ENCODE data around the gene OSBPL9.

The OSBPL9 gene

GRCh38 chr1:51616903-51617708 is at the start of gene OSBPL9 (continued):
- TF ChIP-seq SP3 (tag by site-specific recombination; IDR thresholded peaks at IDR 0.05) (peak; percentile 76), ZNF10 (tag by site-specific recombination; IDR thresholded peaks at IDR 0.05) (peak; percentile 37; the same call in 1 of the 2 replicates), ZNF2 (tag by site-specific recombination; IDR thresholded peaks at IDR 0.05) (0 out of 2 replicates have a peak, but pooled peaks have one; percentile 32), KLF7 (tag by site-specific recombination; IDR thresholded peaks at IDR 0.05; ENCODE audit: borderline replicate concordance) (peak; percentile 22; the same call in 1 of the 2 replicates), ZNF555 (tag by site-specific recombination; conservative IDR thresholded peaks at IDR 0.05) (no peak), ZBTB20 (tag by site-specific recombination; IDR thresholded peaks at IDR 0.05) (peak; percentile 76), ZNF280C (tag by site-specific recombination; IDR thresholded peaks at IDR 0.05) (no peak), ZNF335 (tag by site-specific recombination; conservative IDR thresholded peaks at IDR 0.05) (peak; percentile 94), ZNF600 (tag by site-specific recombination; IDR thresholded peaks at IDR 0.05) (peak; percentile 51), ZNF843 (tag by site-specific recombination; IDR thresholded peaks at IDR 0.05) (0 out of 2 replicates have a peak, but pooled peaks have one; percentile 55), ZNF391 (tag by site-specific recombination; IDR thresholded peaks at IDR 0.05; ENCODE audit: borderline replicate concordance, low read depth) (peak; percentile 28; the same call in 1 of the 2 replicates), ZNF404 (tag by site-specific recombination; IDR thresholded peaks at IDR 0.05) (no peak), ZNF488 (tag by site-specific recombination; IDR thresholded peaks at IDR 0.05) (no peak), ZNF341 (tag by site-specific recombination; IDR thresholded peaks at IDR 0.05; ENCODE audit: low read depth) (peak; percentile 85), ZNF324 (tag by site-specific recombination; IDR thresholded peaks at IDR 0.05) (peak; percentile 71; the same call in 1 of the 2 replicates), ZNF174 (tag by site-specific recombination; IDR thresholded peaks at IDR 0.05) (no peak), ZNF623 (tag by site-specific recombination; IDR thresholded peaks at IDR 0.05) (no peak), ZNF24 (tag by site-specific recombination; IDR thresholded peaks at IDR 0.05) (0 out of 2 replicates have a peak, but pooled peaks have one; percentile 43)
- TF ChIP-seq, protein P1, sequence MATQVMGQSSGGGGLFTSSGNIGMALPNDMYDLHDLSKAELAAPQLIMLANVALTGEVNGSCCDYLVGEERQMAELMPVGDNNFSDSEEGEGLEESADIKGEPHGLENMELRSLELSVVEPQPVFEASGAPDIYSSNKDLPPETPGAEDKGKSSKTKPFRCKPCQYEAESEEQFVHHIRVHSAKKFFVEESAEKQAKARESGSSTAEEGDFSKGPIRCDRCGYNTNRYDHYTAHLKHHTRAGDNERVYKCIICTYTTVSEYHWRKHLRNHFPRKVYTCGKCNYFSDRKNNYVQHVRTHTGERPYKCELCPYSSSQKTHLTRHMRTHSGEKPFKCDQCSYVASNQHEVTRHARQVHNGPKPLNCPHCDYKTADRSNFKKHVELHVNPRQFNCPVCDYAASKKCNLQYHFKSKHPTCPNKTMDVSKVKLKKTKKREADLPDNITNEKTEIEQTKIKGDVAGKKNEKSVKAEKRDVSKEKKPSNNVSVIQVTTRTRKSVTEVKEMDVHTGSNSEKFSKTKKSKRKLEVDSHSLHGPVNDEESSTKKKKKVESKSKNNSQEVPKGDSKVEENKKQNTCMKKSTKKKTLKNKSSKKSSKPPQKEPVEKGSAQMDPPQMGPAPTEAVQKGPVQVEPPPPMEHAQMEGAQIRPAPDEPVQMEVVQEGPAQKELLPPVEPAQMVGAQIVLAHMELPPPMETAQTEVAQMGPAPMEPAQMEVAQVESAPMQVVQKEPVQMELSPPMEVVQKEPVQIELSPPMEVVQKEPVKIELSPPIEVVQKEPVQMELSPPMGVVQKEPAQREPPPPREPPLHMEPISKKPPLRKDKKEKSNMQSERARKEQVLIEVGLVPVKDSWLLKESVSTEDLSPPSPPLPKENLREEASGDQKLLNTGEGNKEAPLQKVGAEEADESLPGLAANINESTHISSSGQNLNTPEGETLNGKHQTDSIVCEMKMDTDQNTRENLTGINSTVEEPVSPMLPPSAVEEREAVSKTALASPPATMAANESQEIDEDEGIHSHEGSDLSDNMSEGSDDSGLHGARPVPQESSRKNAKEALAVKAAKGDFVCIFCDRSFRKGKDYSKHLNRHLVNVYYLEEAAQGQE (tag by site-specific recombination; IDR thresholded peaks at IDR 0.05): 0 out of 2 replicates have a peak, but pooled peaks have one; percentile 26
- TF ChIP-seq, protein P2, sequence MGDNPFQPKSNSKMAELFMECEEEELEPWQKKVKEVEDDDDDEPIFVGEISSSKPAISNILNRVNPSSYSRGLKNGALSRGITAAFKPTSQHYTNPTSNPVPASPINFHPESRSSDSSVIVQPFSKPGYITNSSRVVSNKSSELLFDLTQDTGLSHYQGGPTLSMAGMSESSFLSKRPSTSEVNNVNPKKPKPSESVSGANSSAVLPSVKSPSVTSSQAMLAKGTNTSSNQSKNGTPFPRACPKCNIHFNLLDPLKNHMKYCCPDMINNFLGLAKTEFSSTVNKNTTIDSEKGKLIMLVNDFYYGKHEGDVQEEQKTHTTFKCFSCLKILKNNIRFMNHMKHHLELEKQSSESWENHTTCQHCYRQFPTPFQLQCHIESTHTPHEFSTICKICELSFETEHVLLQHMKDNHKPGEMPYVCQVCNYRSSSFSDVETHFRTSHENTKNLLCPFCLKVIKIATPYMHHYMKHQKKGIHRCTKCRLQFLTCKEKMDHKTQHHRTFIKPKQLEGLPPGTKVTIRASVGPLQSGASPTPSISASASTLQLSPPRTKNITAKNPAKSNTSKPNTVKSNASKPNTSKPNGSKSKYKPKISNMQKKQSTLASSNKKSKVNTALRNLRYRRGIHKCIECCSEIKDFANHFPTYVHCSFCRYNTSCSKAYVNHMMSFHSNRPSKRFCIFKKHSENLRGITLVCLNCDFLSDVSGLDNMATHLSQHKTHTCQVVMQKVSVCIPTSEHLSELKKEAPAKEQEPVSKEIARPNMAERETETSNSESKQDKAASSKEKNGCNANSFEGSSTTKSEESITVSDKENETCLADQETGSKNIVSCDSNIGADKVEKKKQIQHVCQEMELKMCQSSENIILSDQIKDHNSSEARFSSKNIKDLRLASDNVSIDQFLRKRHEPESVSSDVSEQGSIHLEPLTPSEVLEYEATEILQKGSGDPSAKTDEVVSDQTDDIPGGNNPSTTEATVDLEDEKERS (tag by site-specific recombination; IDR thresholded peaks at IDR 0.05): no peak

All from HEK293 (cell line).